ENCODE data around the gene SUGP1.
"Not testable (repeated sequence)": the region's sequence is repeated elsewhere in the genome, so short reads cannot be mapped to it uniquely, and the experiment has no call there.

SUGP1 gene

GRCh38 chr19:19356901-19357566, 36.7 kb upstream of the SUGP1 start:
- H3K4me3 ChIP-seq (replicated peaks in 1 of 2; ENCODE audit: low read depth in 2 of 2, low read length in 2 of 2): no peak overlapping the region
- no peak for DNase-seq (ENCODE audit: low read depth in 2 of 2)
- no peak for TF ChIP-seq CTCF (IDR thresholded peaks at IDR 0.05; ENCODE audit: low read depth, low read length)

GRCh38 chr19:19356500-19356899, 36.2 kb upstream of the SUGP1 start:
- DNase-seq (ENCODE audit: low read depth in 2 of 2): no peak
- TF ChIP-seq CTCF (IDR thresholded peaks at IDR 0.05; ENCODE audit: low read depth, low read length): no peak

GRCh38 chr19:19355606-19356139, 35.4 kb upstream of the SUGP1 start:
- no peak for DNase-seq (ENCODE audit: low read depth in 2 of 2)
- TF ChIP-seq CTCF (IDR thresholded peaks at IDR 0.05; ENCODE audit: low read depth, low read length): no peak
- H3K4me3 ChIP-seq (replicated peaks in 1 of 2; ENCODE audit: low read depth in 2 of 2, low read length in 2 of 2): no peak overlapping the region

More at GRCh38 chr19:19356500-19356899, 36.2 kb upstream of the SUGP1 start:
- no peak overlapping the region for H3K4me3 ChIP-seq (replicated peaks in 1 of 2; ENCODE audit: low read depth in 2 of 2, low read length in 2 of 2)

- TF ChIP-seq CTCF (IDR thresholded peaks at IDR 0.05; ENCODE audit: low read depth, low read length): no peak
- H3K4me3 ChIP-seq (replicated peaks in 1 of 2; ENCODE audit: low read depth in 2 of 2, low read length in 2 of 2): no peak overlapping the region
- no peak for DNase-seq (ENCODE audit: low read depth in 2 of 2)
Measured at GRCh38 chr19:19354932-19355331, 34.6 kb upstream of the SUGP1 start.

GRCh38 chr19:19354007-19354406, 33.7 kb upstream of the SUGP1 start:
- no peak for TF ChIP-seq CTCF (IDR thresholded peaks at IDR 0.05; ENCODE audit: low read depth, low read length)
- no peak for DNase-seq (ENCODE audit: low read depth in 2 of 2)
- H3K4me3 ChIP-seq (replicated peaks in 1 of 2; ENCODE audit: low read depth in 2 of 2, low read length in 2 of 2): no peak overlapping the region

- no peak overlapping the region for H3K4me3 ChIP-seq (replicated peaks in 1 of 2; ENCODE audit: low read depth in 2 of 2, low read length in 2 of 2)
- DNase-seq (ENCODE audit: low read depth in 2 of 2): no peak
- no peak for TF ChIP-seq CTCF (IDR thresholded peaks at IDR 0.05; ENCODE audit: low read depth, low read length)
Measured at GRCh38 chr19:19352823-19353222, 32.5 kb upstream of the SUGP1 start.

- DNase-seq (ENCODE audit: low read depth in 2 of 2): not testable (repeated sequence)
Measured at GRCh38 chr19:19350756-19351155, 30.4 kb upstream of the SUGP1 start.

More at GRCh38 chr19:19350756-19351155, 30.4 kb upstream of the SUGP1 start:
- not testable (repeated sequence) for H3K4me3 ChIP-seq (replicated peaks in 1 of 2; ENCODE audit: low read depth in 2 of 2, low read length in 2 of 2)
